Measurements from ENCODE around the gene ZNF860.
A peak's percentile ranks its signal among the peaks of the same experiment; 100 is the strongest.
"Not testable (repeated sequence)": the region's sequence is repeated elsewhere in the genome, so short reads cannot be mapped to it uniquely, and the experiment has no call there.

ZNF860 gene

GRCh38 chr3:31997500-31997899 lies 15.9 kb downstream of the ZNF860 start:
- no peak for DNase-seq (ENCODE audit: low read depth)

- DNase-seq (ENCODE audit: low read depth), result no peak
These were observed 18.4 kb downstream of the ZNF860 start for GRCh38 chr3:31999907-32000439.

- DNase-seq (ENCODE audit: low read depth), result no peak
These were observed 19.3 kb downstream of the ZNF860 start for GRCh38 chr3:32000877-32001276.

DNA sequence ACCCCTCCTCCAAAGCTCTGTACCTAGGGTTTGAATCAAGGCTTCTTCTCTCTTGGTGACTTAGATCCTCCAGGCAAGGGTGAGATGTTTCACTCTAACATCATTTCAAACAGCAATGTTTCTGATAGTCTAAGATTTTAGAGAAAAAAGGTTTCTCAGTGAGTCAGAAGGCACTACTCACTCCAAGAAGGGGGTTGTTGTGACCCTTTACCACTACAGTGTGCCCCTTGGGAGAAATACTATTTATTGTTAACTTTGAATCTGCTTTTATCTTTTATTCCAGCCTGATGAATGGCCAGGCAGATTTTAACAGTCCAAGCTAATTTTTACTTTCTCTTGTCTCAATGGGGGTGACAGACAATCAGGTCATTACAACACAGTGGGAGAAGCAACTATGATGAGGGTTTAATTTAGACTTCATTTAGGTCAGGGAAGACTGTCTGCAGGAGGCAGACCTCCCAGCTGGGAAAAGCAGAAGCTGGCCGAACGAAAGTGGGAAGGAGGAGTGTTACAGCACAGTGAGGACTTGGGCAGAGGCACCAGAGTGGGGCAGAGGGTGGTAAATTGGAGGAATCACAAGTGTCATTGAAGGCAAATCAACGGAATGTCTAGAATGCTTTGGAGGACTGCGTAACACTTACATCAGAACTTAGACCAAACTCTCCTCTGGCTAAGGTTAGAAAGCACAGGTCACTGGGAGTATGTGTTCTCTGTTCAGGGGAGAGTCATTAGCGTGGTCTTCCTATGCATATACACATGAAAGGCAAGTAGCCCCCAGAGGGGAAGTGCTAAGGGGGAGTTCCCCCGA lies 21.2 kb downstream of the ZNF860 start:
- no peak for DNase-seq (ENCODE audit: low read depth)

- no peak for DNase-seq (ENCODE audit: low read depth)
These were observed 21.8 kb downstream of the ZNF860 start for GRCh38 chr3:32003380-32003779.

DNA sequence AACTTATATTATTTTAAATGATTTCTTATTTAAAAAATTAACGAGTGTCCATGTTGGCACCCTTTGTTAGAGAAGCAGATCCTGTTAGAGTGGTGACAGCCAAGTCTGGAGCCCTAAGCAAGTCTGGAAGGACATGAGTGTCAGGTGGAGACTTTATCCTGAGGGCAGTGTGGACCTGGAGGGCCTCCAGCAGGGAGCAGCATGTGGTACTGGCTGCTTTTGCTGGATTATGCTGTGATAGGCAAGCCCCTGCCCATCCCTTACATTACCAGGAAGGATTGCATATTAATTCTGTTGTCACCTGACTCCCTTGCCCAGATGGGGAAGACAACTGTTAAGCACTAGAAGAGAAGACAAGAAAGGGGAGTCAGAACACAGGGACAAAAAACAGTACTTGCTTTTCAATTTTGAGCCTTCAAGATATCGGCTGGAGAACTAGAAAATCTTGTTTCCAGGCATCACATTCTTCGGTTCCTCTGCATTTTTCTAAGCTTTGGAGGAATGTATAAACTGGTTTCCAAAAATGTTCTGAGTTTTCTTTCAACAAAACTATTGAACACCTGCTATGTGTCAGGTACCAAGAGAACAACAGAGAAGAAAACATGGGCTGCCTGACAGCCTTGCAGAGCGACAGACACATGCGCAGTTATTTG lies 22.7 kb downstream of the ZNF860 start:
- no peak for DNase-seq (ENCODE audit: low read depth)

DNA sequence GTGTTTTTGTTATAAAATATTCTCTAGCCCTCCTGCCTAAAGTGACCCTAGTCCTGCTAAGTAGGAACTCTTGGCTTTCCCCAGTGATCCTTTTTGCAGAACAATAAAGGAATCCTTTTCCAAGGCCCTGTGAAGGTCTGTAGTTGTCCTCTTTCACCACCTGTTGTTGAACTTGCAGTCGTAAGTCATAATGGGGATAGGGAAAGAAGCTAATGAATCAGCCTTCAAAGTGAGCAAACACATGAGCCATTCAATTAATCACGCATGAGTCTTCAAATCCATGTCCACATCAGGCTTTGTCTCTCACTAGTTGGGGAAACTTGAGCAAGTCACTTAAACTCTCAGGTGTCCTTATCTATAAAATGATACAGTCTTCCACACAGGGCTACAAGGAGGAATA lies 27.6 kb downstream of the ZNF860 start:
- no peak for DNase-seq (ENCODE audit: low read depth)

GRCh38 chr3:32009957-32010356 lies 28.4 kb downstream of the ZNF860 start:
- no peak for DNase-seq (ENCODE audit: low read depth)

DNA sequence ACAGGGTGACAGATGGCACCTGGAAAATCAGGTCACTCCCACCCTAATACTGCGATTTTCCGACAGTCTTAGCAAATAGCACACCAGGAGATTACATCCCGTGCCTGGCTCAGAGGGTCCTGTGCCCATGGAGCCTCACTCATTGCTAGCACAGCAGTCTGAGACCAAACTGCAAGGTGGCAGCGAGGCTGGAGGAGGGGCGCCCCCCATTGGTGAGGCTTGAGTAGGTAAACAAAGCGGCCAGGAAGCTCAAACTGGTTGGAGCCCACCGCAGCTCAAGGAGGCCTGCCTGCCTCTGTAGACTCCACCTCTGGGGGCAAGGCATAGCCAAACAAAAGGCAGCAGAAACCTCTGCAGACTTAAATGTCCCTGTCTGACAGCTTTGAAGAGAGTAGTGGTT lies 29.1 kb downstream of the ZNF860 start:
- not testable (repeated sequence) for DNase-seq (ENCODE audit: low read depth)

GRCh38 chr3:32015638-32016037 lies 34.1 kb downstream of the ZNF860 start:
- not testable (repeated sequence) for DNase-seq (ENCODE audit: low read depth)

- DNase-seq (ENCODE audit: low read depth), result no peak
These were observed 35.7 kb downstream of the ZNF860 start for GRCh38 chr3:32017286-32017685.

DNA sequence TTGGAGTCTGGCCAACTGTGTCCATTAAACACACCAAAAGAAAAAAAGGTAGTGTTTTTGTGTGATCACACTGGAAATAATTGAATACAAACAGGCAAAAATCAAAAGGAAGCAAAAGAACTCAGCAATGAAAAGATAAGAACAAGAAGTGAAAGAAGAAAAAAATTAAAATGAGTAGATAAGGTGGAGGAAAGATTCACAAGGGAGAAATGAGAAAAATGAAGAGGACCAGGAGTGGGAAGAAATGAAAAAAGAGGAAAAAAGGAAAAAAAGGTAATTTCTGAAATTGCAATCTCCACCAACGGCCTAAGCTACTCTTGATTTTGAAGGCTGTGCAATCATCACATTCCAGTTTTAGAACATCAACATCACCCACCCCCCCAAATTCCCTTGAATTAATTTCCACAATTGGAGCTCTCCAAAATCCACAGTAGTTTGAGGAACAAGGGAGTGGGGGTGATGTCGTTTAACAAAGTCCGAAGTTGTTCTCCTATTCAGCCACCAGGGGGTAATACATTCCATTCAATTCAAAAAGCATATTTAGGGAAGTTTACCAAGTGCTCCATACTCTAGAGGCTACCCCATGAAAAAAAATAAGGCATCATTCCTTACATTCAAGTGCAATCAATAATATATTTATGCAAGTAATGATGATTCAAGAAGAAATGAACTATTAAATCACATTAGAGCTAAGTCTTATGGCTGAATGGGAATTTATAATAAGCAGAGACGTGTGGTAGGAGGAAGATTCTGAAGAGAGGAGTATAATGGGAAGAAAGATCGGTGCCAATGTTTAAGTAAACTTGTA lies 37.4 kb downstream of the ZNF860 start:
- DNase-seq (ENCODE audit: low read depth), result peak; percentile 53

- DNase-seq (ENCODE audit: low read depth), result no peak
These were observed 39.6 kb downstream of the ZNF860 start for GRCh38 chr3:32021155-32021554.

DNA sequence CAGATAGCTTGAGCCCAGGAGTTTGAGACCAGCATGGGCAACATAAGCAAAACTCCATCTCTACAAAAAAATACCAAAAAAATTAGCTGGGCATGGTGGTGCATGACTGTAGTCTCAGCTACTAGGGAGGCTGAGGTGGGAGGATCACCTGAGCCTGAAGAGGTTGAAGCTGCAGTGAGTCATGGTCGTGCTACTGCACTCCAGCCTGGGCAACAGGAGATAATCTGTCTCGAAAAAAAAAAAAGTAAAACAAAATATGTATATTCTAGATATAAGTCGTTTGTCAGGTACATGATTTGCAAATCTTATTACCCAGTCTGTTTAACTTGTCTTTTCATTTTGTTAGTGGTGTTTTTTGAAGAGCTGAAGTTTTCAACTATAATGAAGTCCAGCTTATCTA lies 40.2 kb downstream of the ZNF860 start:
- DNase-seq (ENCODE audit: low read depth), result no peak

DNA sequence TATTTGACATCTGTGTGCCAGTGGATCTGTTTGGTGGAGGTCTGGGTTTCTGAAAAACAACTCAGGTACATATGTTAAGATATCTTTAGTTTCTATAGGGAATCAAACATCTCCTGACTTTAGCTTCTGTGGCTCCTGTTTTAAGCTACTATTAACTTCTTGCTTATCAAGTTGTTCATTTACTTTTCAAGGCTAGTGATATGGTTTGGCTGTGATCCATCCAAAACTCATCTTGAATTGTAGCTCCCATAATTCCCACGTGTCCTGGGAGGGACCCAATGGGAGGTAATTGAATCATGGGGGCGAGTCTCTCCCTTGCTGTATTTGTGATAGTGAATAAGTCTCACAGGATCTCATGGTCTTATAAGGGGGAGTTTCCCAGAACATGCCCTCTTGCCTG lies 41.4 kb downstream of the ZNF860 start:
- DNase-seq (ENCODE audit: low read depth), result no peak

GRCh38 chr3:32026593-32026992 lies 45.0 kb downstream of the ZNF860 start:
- no peak for DNase-seq (ENCODE audit: low read depth)

GRCh38 chr3:32037932-32038267 lies 56.4 kb downstream of the ZNF860 start:
- DNase-seq (ENCODE audit: low read depth), result no peak

DNA sequence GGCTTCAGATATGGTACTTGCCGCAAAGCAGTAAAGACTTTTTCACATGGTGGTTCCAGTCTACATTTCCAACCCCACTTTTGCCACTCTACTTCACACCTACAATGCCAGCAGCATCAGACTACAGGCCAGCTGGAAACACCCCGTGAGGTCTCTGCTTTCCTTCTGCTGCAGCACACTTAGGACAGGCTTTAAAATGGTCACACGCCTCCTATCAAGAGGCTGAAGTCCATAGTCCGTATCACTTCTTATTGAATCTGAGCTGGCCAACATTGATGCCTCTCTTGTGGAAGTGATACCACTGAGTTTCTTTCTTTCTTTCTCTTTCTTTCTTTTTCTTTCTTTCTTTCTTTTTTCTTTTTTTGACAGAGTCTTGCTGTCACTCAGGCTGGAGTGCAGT lies 59.8 kb downstream of the ZNF860 start:
- no peak for DNase-seq (ENCODE audit: low read depth)

All from EH (cell line).